Measurements from ENCODE around the gene LRRC41. TPM values are rescaled to one million over a fixed set of nuclear protein-coding genes. Genes with fewer than 3 reads are reported as not detected.

LRRC41 gene
- total RNA-seq, 2 donors from 2014 or later: 29.2 to 38.2 TPM

- ATAC-seq (peak; percentile 8 to 13), DNase-seq (ENCODE audit: low spot score in 2 of 2) (peak in 1 of 2 donors; percentile 44)
- Mint-ChIP-seq H3K27ac (peak overlapping the region; percentile 99), H3K36me3 (peaks cover 24 to 35% of the 10 kb centered on the region in 2 donors), H3K9me3 (no peaks in the 10 kb centered on the region)
These were observed 777 bp downstream of the LRRC41 start for GRCh38 chr1:46302641-46303037.

DNA sequence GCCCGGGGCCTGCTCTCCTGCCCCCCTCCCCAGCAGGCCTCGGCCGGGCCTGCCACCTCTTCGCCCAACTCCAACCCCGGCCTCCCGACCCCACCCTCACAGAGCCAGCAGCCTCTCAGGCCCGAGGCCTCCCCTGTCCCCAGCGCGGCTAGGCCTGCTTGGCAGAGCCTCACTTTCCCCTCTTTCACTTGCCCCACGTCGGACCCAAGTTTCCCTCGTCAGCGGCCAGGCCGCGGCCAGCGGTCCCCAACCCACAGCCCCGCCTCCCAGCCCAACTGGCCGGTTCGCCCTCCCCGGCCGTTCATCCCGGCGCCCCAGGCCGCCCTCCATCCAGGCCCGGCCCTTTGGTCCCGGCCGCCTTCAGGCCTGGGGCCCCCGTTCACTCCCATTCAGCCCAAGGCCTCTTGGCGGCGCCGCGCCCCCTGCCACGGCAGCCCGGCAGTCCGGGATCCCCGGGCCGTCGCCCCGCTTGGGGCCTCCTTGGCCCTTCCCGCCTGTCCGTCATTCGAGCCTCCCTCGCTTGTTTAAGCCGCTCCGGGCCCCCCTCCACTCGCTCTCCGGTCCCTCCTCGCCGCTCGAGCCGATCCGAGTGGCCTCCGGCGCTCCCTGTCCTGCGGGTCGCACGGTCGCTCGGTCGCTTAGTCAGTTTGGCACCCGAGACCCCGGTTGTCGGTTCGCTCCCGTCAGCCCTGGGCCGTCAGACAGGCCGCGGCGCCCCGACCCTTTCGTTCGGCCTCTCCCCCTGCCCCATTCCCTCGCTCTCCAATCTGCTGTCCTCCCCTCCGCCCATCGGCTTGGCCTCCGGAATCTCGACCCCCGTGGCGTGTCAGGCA lies 1.4 kb downstream of the LRRC41 start:
- peak; percentile 36 to 39 for ATAC-seq
- H3K36me3 Mint-ChIP-seq: peaks cover 29 to 42% of the 10 kb centered on the region in 2 donors

DNA sequence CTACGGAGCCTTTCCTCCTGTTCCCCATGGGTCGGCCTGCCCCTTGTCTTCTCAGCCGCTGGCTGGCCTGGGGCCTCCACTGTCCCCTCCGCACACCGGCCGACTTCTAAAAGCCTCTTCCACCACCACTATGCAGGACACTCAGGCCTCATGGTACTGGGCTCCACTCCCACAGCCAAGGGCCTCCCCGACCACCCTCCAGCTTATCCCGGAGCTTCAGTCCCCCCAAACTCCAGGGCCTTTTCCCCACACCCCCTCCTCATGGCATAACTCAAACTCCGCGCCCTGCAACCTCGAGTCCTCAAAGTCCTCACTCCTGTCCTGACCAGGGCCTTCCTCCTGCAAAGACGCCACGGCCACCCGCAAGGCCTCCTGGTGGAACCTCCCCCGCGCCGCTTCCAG lies 2.0 kb downstream of the LRRC41 start:
- H3K9me3 Mint-ChIP-seq: no peaks in the 10 kb centered on the region
- DNase-seq (ENCODE audit: low spot score in 2 of 2): no peak
- ATAC-seq: no peak
- H3K36me3 Mint-ChIP-seq: peaks cover 30 to 46% of the 10 kb centered on the region in 2 donors
- H3K27ac Mint-ChIP-seq: peak overlapping the region; percentile 98 to 99

More for the DNA sequence above, 1.4 kb downstream of the LRRC41 start:
- Mint-ChIP-seq H3K27ac (peak overlapping the region; percentile 99), H3K9me3 (no peaks in the 10 kb centered on the region)
- DNase-seq (ENCODE audit: low spot score in 2 of 2): peak; percentile 69 to 74

DNA sequence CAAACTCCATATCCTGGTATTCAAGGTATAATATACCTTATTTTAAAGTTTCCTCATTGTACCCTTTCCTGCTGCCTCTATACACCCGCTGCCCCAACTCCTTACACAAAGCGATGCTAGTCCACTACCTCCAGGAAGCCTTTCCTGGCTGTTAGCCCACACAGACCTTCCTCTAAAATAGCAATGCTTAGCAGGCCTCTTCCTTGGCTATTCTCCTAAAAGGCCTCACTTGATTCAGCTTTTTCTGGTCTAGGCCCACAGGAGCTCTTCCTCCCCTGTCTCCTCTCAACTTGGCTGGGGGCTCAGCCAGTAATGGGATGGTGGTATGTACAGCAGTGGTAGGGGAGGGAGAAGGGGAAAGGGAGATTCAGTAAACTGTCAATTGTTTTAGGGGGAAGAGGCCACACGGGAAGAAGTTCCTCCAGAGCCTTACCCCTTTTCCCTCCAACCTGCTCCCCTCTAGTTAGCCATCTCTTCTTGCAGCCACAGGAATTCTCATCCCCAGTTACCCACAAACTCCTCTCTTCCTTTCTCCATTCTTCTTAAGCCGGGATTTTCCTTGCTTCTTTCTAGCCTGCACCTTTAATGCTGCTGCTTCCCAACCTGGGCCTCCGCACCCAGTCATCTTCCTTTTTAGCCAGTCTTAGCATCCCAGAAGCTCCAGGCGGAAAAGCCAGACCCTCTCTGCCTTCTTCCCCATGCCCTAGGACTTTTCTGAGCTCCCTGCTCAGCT lies 2.6 kb downstream of the LRRC41 start:
- Mint-ChIP-seq H3K27ac (peak overlapping the region; percentile 98 to 99), H3K9me3 (no peaks in the 10 kb centered on the region), H3K36me3 (peaks cover 30 to 46% of the 10 kb centered on the region in 2 donors)
- ATAC-seq: no peak
- no peak for DNase-seq (ENCODE audit: low spot score in 2 of 2)

DNA sequence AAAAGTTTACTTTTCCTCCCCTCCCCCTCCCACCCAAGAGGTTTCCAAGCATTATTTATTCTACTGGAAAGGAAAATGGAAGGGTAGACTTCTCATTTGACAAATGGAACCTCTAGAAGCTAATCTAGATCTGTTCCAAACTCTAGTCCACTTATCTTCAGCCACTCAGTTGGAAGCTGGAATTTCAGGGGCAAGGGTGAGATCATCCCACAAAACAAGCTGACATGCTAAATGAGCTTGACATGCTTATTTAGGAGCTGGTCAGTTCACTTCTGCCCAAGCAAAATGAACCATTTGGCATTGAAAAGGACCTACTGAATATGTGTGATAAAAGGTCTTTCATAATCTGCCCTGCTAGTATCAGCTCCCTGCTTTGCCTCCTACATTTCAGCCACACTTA lies 5.0 kb downstream of the LRRC41 start:
- ATAC-seq: no peak
- peaks cover 21 to 36% of the 10 kb centered on the region in 2 donors for H3K36me3 Mint-ChIP-seq

GRCh38 chr1:46295306-46295705 lies 8.1 kb downstream of the LRRC41 start:
- Mint-ChIP-seq H3K36me3 (peaks cover 10 to 16% of the 10 kb centered on the region in 2 donors), H3K27ac (peak overlapping the region in 1 of 2 donors; percentile 50), H3K9me3 (no peaks in the 10 kb centered on the region)
- no peak for ATAC-seq
- no peak for DNase-seq (ENCODE audit: low spot score in 2 of 2)

More for the DNA sequence above, 5.0 kb downstream of the LRRC41 start:
- DNase-seq (ENCODE audit: low spot score in 2 of 2): no peak
- H3K9me3 Mint-ChIP-seq: no peaks in the 10 kb centered on the region
- H3K27ac Mint-ChIP-seq: no peak overlapping the region

GRCh38 chr1:46289976-46290375 lies 13.4 kb downstream of the LRRC41 start:
- H3K27ac Mint-ChIP-seq: no peak overlapping the region
- no peak for ATAC-seq
- DNase-seq (ENCODE audit: low spot score in 2 of 2): no peak
- H3K9me3 Mint-ChIP-seq: no peaks in the 10 kb centered on the region
- peaks cover 4 to 6% of the 10 kb centered on the region in 2 donors for H3K36me3 Mint-ChIP-seq

- no peak for DNase-seq (ENCODE audit: low spot score in 2 of 2)
- H3K27ac Mint-ChIP-seq: no peak overlapping the region
- no peaks in the 10 kb centered on the region for H3K9me3 Mint-ChIP-seq
- peaks cover 6 to 9% of the 10 kb centered on the region in 2 donors for H3K36me3 Mint-ChIP-seq
- peak in 1 of 2 donors; percentile 20 for ATAC-seq
These were observed 14.3 kb downstream of the LRRC41 start for GRCh38 chr1:46289134-46289494.

DNA sequence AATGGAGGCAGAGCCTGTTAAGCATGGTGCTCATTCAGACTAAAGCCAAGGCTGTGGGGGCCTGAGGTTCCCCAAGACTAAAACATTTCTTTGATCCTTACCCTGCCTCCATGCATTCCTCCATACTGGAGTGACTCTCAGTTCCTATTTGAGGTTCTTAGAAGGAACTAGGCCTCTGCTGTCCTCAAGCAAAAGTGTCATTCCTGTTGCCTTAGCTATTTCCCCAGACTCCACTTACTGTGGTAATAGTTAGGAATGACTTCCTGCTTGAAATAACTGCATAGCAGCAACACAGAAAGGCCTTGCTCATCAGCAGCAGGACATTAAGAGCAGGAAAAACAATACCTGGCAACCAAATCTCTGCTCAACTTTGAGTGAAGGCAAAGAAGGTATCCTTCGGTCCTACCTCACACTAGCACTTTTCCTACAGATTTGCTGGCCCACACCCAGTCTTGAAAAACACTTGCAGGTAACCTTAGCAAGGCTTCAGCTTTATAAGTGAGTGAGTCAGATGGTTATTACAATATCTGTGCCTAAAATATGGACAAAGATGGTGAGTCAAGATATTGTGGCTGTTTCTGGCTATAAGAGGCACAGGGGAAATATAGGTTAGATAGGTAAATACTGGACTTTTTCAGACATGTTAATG lies 14.8 kb downstream of the LRRC41 start:
- H3K9me3 Mint-ChIP-seq: no peaks in the 10 kb centered on the region
- no peak overlapping the region for H3K27ac Mint-ChIP-seq
- ATAC-seq (no peak), DNase-seq (ENCODE audit: low spot score in 2 of 2) (no peak)
- H3K36me3 Mint-ChIP-seq: peaks cover 6 to 14% of the 10 kb centered on the region in 2 donors

DNA sequence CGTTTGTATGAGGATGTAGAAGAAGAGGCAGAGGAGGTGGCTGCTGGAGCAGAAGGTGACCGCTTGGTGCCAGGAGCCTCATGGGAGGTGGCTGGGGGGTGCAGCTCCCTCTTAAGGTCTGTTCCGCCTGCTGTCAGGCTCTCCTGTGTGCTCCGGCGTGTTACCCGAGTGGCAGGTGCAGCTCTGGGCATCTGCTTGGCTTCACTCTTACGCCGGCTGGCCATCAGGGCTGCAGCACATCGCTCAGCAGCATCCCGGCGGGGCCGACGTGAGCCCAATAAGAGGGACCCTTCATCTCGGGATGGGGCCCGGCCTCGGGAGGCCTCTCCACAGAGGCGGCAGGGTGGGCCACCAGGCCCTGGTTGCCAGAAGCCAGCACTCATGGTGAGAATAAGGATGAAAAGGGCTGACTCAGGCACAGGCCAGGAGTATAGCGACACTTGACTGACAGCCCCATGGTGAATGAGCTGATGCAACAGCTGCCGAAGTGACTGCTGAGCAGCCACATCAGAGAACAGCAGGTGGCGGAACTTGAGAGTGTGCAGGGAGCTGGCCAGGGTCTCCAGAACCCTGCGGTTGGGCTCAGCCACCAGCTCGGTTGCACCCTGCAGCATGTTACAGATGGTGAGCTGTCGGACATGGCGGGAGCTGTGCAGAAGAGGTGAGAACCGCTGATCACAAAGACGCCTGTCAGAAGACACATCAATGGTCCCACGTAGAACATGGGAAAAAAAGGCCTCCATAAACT lies 17.5 kb downstream of the LRRC41 start:
- H3K27ac Mint-ChIP-seq: peak overlapping the region; percentile 82 to 84
- no peaks in the 10 kb centered on the region for H3K9me3 Mint-ChIP-seq
- H3K36me3 Mint-ChIP-seq: peaks cover 13 to 22% of the 10 kb centered on the region in 2 donors
- DNase-seq (ENCODE audit: low spot score in 2 of 2): peak; percentile 24 to 64
- ATAC-seq: peak; percentile 80 to 91

- no peak for ATAC-seq
- peak overlapping the region; percentile 82 to 84 for H3K27ac Mint-ChIP-seq
- H3K36me3 Mint-ChIP-seq: peaks cover 14 to 23% of the 10 kb centered on the region in 2 donors
- no peaks in the 10 kb centered on the region for H3K9me3 Mint-ChIP-seq
- DNase-seq (ENCODE audit: low spot score in 2 of 2): no peak
These were observed 18.5 kb downstream of the LRRC41 start for GRCh38 chr1:46284597-46285564.

GRCh38 chr1:46284058-46284457 lies 19.4 kb downstream of the LRRC41 start:
- Mint-ChIP-seq H3K9me3 (no peaks in the 10 kb centered on the region), H3K36me3 (peaks cover 14 to 23% of the 10 kb centered on the region in 2 donors), H3K27ac (peak overlapping the region; percentile 25 to 63)
- ATAC-seq (no peak), DNase-seq (ENCODE audit: low spot score in 2 of 2) (no peak)

DNA sequence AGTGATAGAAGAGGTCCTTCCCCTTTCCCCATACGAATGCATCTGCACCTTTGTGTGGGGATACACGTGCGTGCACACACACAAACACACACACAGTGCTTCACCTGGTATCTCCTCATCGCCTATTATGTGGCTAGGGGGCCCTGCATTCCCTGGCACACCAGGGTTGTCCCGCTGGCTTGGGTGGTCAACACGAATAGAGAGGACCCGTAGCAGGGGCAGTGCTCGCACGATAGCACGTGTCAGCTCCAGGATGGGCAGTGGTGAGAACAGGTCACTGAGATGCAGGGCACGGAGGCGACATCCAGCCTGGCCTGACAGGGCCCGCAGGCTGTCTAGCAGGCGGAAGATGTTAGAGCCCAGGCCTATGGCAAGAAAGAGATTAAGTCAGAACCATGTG lies 22.4 kb downstream of the LRRC41 start:
- Mint-ChIP-seq H3K9me3 (no peaks in the 10 kb centered on the region), H3K36me3 (peaks cover 20 to 29% of the 10 kb centered on the region in 2 donors)
- no peak for ATAC-seq

GRCh38 chr1:46280092-46280491 lies 23.3 kb downstream of the LRRC41 start:
- ATAC-seq (no peak), DNase-seq (ENCODE audit: low spot score in 2 of 2) (no peak)
- Mint-ChIP-seq H3K9me3 (no peaks in the 10 kb centered on the region), H3K36me3 (peaks cover 29 to 37% of the 10 kb centered on the region in 2 donors), H3K27ac (no peak overlapping the region)

More for the DNA sequence above, 22.4 kb downstream of the LRRC41 start:
- DNase-seq (ENCODE audit: low spot score in 2 of 2): no peak
- no peak overlapping the region for H3K27ac Mint-ChIP-seq

DNA sequence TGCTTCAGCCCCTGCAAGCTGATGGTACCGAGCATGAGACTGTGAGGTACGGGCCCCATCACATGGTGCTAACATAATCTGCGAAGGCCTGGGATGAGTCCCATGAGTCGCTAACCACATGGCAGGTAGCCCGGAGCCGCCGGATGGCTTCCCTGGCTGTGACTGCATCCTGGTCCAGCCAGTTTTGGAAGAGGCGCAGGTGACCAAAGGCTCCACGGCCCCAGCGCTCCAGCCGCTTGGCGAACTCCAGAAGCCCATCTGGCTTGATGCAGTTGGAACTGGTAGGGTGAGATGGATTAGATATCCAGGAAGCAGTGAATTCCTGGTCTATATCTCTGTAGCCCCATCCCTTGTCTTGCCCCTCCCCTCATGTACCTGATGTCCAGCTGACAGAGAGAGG lies 24.6 kb downstream of the LRRC41 start:
- H3K9me3 Mint-ChIP-seq: no peaks in the 10 kb centered on the region
- no peak overlapping the region for H3K27ac Mint-ChIP-seq
- DNase-seq (ENCODE audit: low spot score in 2 of 2) (no peak), ATAC-seq (no peak)
- peaks cover 33 to 39% of the 10 kb centered on the region in 2 donors for H3K36me3 Mint-ChIP-seq

Measured in activated naive CD4-positive, alpha-beta T cell treated with anti-CD3 and anti-CD28 coated beads, Interleukin-2, amount 50 U/mL, for 72 hours (primary cell).